NCI-H1436 (cell line): Measurements from ENCODE around the gene BMAL1.
"Not testable (repeated sequence)": the region's sequence is repeated elsewhere in the genome, so short reads cannot be mapped to it uniquely, and the experiment has no call there.

ENCODE experiments used
- DNase-seq: peaks from one replicate; lab custom pipeline; 2025; lab: John Stamatoyannopoulos, UW

The BMAL1 gene

DNA sequence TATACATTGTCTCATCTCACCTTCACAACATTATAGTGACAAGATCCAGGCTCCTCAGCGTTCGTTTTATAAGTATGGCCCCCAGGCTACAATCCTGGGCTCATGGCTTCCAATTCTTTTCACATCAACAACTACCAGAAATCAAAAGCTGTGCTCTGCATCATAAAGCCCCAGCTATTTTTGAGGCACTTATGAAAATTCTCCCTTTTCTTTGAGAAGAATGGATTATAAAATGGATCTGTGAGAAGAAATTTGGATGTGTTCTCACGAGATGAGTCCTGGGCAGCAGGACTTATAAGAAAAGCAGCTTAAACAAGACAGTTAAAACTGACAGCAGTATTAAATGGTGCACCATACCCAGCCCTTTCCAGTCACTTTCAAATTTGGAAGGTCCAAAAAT, 105.2 kb downstream of the BMAL1 start:
- no peak for DNase-seq

DNA sequence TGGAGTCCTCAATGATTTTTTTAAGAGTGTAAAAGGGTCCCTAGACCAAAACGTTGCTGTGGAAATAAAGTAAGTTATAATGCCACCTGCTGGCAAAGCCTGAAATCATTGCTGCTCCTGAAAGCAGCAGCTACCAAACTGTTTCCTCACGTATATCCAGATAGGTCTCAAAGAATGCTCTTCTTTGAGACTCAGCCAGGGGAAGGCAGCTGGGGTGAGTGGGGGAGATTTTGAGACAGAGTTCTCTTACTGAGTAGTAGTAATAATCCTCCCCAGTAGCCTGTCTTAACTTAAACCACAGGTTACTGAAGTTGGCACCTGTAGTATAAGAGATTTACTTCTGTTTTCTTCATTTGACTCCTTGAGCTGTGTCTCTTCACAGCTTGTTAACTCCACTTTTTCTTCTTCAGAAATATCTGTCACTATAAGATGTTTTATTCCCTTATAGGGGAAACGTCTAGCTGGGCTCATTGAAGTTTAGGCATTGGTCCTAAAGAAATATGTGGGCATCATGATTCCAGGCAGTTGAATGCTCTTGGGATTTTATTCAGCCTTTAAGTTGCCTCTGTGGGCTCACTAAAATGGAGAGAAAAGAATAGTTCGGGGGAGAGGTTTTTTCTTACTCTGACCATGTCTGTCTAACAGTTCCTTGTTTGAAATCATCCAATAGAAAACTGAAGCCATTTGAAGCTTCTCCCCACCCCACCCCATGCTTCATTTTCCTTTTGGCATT, 107.5 kb downstream of the BMAL1 start:
- no peak for DNase-seq

- no peak for DNase-seq
Observed at GRCh38 chr11:13386567-13386966, 109.0 kb downstream of the BMAL1 start.

GRCh38 chr11:13388741-13389140, 111.2 kb downstream of the BMAL1 start:
- no peak for DNase-seq

DNA sequence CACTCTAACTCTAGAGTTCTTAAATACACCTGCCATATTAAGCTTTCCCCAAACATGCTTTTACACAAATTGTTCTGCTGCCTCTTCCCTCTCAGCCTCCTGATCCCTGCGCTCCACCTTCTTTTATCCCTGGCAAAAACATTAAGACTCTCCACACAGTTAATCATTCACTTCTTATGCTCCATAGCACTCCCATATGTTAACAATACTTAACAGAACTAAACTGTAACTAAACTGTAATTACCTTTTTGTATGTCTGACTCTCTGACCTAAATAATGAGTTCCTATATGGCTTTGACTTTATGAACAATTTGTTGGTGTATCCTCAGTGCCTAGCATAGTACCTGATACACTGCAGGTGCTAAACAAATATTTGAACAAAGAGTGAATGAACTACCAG, 113.6 kb downstream of the BMAL1 start:
- no peak for DNase-seq

GRCh38 chr11:13398335-13398734, 120.7 kb downstream of the BMAL1 start:
- DNase-seq, result not testable (repeated sequence)

GRCh38 chr11:13405220-13405619, 127.6 kb downstream of the BMAL1 start:
- DNase-seq, result no peak

DNA sequence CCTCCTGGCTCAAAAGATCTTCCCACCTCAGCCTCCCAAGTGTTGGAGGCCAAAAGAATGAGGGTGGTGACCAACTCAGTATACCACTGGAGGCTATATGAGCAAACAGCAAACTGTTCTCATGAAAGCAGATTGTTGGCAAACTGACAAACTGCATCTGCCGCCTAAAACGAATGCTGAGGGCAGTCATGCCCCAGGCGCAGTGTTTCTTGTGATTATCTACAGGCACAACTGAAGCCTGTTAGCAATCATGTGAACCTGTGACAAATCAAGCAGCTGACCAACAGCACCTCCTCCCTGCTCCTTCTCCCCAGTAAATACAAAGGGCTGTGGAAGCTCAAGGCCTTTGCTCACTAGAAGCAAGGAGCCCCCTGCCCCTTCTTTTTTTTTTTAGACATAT, 137.6 kb downstream of the BMAL1 start:
- DNase-seq, result no peak

GRCh38 chr11:13421561-13421960, 144.0 kb downstream of the BMAL1 start:
- no peak for DNase-seq

DNA sequence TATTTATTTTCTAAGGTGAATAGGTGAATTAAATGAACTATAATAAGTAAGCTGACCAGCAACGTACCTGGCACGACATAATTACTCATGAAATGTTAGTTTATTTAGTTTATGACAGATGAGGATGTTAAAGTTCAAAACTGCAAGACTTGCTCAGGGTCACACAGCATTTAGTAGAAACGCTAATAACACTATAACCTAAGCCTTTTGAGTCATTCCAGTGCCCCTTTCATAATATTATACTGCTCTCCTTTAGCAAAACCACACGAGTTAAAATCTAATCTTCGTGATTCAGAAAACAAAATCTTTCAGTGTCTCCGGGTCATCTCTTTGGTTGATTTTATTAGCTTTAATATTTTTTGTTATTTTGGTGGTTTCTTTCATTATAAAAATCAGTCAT, 145.8 kb downstream of the BMAL1 start:
- DNase-seq, result no peak

- DNase-seq, result no peak
Observed at GRCh38 chr11:13427440-13427839, 149.8 kb downstream of the BMAL1 start.

DNA sequence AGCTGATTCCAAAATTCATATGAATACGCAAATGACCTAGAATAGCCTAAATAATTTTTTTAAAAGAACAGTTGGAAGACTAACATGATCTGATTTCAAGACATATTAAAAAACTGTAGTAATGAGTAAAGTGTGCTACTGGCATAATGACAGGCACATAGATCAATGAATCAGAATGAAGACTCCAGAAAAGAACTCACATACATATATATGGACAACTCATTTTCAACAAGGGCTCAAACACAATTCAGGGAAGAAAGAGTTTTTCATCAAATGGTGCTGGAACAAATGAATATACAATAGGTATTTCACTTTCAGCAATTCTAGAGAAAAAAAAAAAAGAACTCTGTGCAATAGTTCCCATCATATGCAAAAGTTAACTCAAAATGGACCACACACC, 151.7 kb downstream of the BMAL1 start:
- no peak for DNase-seq

GRCh38 chr11:13429836-13430235, 152.2 kb downstream of the BMAL1 start:
- DNase-seq, result no peak

GRCh38 chr11:13433437-13433836, 155.8 kb downstream of the BMAL1 start:
- no peak for DNase-seq

GRCh38 chr11:13434247-13435205, 156.9 kb downstream of the BMAL1 start:
- no peak for DNase-seq

- not testable (repeated sequence) for DNase-seq
Observed at GRCh38 chr11:13436836-13437235, 159.2 kb downstream of the BMAL1 start.
